Gastroesophageal sphincter (tissue), 4 donors: ENCODE results near the gene BRINP1. TPM values are rescaled to one million over a fixed set of nuclear protein-coding genes. Genes with fewer than 3 reads are reported as not detected.

Source experiments
- ATAC-seq: fragments of 150-250 bp; one replicate; pipeline ENCODE4 v1.9.1; 2016; ENCODE audit warnings: mild to moderate bottlenecking, moderate library complexity
- H3K27ac ChIP-seq, 4 donors: fragments of 200-600 bp; sonication (generic) in 3 of 4; 1 replicate in 3 of 4; 2 replicates in 1 of 4; pipeline ENCODE4 v1.5.1; 2016 to 2019
- H3K27me3 ChIP-seq: fragments of 200-600 bp; sonication (generic); one replicate; pipeline ENCODE4 v1.5.1; 2019
- H3K36me3 ChIP-seq, 2 donors: fragments of 200-600 bp; sonication (generic); one replicate each; pipeline ENCODE4 v1.5.1; 2019; ENCODE audit warnings: control low read depth in 1 of 2
- H3K4me1 ChIP-seq, 3 donors: fragments of 200-600 bp; sonication (generic); 1 replicate in 2 of 3; 2 replicates in 1 of 3; pipeline ENCODE4 v1.5.1; 2016 to 2019; ENCODE audit warnings: control low read depth in 2 of 3
- H3K4me3 ChIP-seq, 2 donors: fragments of 200-600 bp; sonication (generic); one replicate each; pipeline ENCODE4 v1.5.1; 2019; ENCODE audit warnings: mild to moderate bottlenecking in 1 of 2, moderate library complexity in 1 of 2
- H3K9me3 ChIP-seq, 3 donors: fragments of 200-600 bp; sonication (generic); one replicate each; pipeline ENCODE4 v1.5.1; 2017 to 2019; ENCODE audit warnings: control low read depth in 2 of 3
- CTCF ChIP-seq, 4 experiments: fragments of 200-600 bp in 2 of 4; fragments of 450-650 bp in 2 of 4; sonication (generic) in 1 of 4; IDR thresholded peaks; one replicate each; pipeline ENCODE4 v1.5.1; 2017 to 2019; ENCODE audit warnings: antibody characterized with exemption in 4 of 4, mild to moderate bottlenecking in 2 of 4, moderate library complexity in 2 of 4
- EP300 ChIP-seq: sonication (generic); formaldehyde crosslinking; IDR thresholded peaks from one replicate; pipeline ENCODE4 v1.6.1; 2017; ENCODE audit warnings: antibody characterized with exemption, mild to moderate bottlenecking
- POLR2A ChIP-seq, 2 donors: fragments of 450-650 bp; IDR thresholded peaks; one replicate each; pipeline ENCODE4 v1.6.1; 2017; ENCODE audit warnings: antibody characterized with exemption in 2 of 2, mild to moderate bottlenecking in 2 of 2, moderate library complexity in 1 of 2
- POLR2AphosphoS5 ChIP-seq: sonication (generic); formaldehyde crosslinking; IDR thresholded peaks from one replicate; pipeline ENCODE4 v1.6.1; 2017; ENCODE audit warnings: antibody characterized with exemption
- WGBS, 2 donors: methylation state at CpG; one replicate each; pipeline ENCODE4 v1.1.5; 2018; ENCODE audit warnings: low coverage in 1 of 2; 5-methylcytosine and 5-hydroxymethylcytosine counted together
- total RNA-seq, 4 donors: library from RNA; depleted of rRNA; stranded (reverse); fragments of >200 nt; gene quantifications; one replicate each; pipeline ENCODE4 v1.1.0, GENCODE V29; 2016

Gene BRINP1
- total RNA-seq, 4 donors from 2014 or later, result 0.27 TPM; not detected in 3

- Histone ChIP-seq H3K27ac (no peak overlapping the region), H3K36me3 (no peaks in the 10 kb centered on the region), H3K9me3 (no peaks in the 10 kb centered on the region), H3K27me3 (peaks cover 9% of the 10 kb centered on the region), H3K4me1 (no peaks in the 10 kb centered on the region), H3K4me3 (no peak overlapping the region)
- 90% methylated on average over 4 of the region's 16 CpGs; no CpG with 5 or more reads in 1 of the 2 donors for WGBS, 2 donors
- no peak for TF ChIP-seq POLR2AphosphoS5
- no peak for TF ChIP-seq EP300
- TF ChIP-seq CTCF (IDR thresholded peaks at IDR 0.05), result no peak
- no peak for TF ChIP-seq POLR2A (IDR thresholded peaks at IDR 0.05)
- ATAC-seq, result no peak
These were observed 201.4 kb downstream of the BRINP1 start for GRCh38 chr9:119167876-119168275.

- Histone ChIP-seq H3K4me3 (no peak overlapping the region), H3K9me3 (no peaks in the 10 kb centered on the region), H3K4me1 (no peaks in the 10 kb centered on the region), H3K36me3 (no peaks in the 10 kb centered on the region), H3K27me3 (peaks cover 9% of the 10 kb centered on the region), H3K27ac (no peak overlapping the region)
- ATAC-seq, result no peak
- 84 to 100% methylated on average over 5 to 8 of the region's 21 CpGs for WGBS, 2 donors
- TF ChIP-seq CTCF (IDR thresholded peaks at IDR 0.05) (no peak), POLR2AphosphoS5 (no peak), POLR2A (IDR thresholded peaks at IDR 0.05) (no peak), EP300 (no peak)
These were observed 202.0 kb downstream of the BRINP1 start for GRCh38 chr9:119167267-119167666.

GRCh38 chr9:119166096-119166495, 203.1 kb downstream of the BRINP1 start:
- Histone ChIP-seq H3K27ac (no peak overlapping the region), H3K9me3 (no peaks in the 10 kb centered on the region), H3K36me3 (no peaks in the 10 kb centered on the region), H3K27me3 (peaks cover 9% of the 10 kb centered on the region), H3K4me1 (no peaks in the 10 kb centered on the region), H3K4me3 (no peak overlapping the region)
- ATAC-seq, result no peak
- no peak for TF ChIP-seq POLR2AphosphoS5
- TF ChIP-seq EP300, result no peak
- TF ChIP-seq CTCF (IDR thresholded peaks at IDR 0.05), result no peak
- TF ChIP-seq POLR2A (IDR thresholded peaks at IDR 0.05), result no peak

- peaks cover 9% of the 10 kb centered on the region for H3K27me3 ChIP-seq
- no peak overlapping the region for H3K4me3 ChIP-seq
- H3K27ac ChIP-seq, result no peak overlapping the region
- no peak for TF ChIP-seq POLR2AphosphoS5
- TF ChIP-seq EP300, result no peak
- no peak for TF ChIP-seq CTCF (IDR thresholded peaks at IDR 0.05)
- TF ChIP-seq POLR2A (IDR thresholded peaks at IDR 0.05), result no peak
- H3K9me3 ChIP-seq, result no peaks in the 10 kb centered on the region
- WGBS, 2 donors, result 73% methylated on average over 1 of the region's 1 CpG; no CpG with 5 or more reads in 1 of the 2 donors
- H3K4me1 ChIP-seq, result no peaks in the 10 kb centered on the region
- H3K36me3 ChIP-seq, result no peaks in the 10 kb centered on the region
- ATAC-seq, result no peak
These were observed 204.1 kb downstream of the BRINP1 start for GRCh38 chr9:119165131-119165530.

GRCh38 chr9:119164716-119165115, 204.5 kb downstream of the BRINP1 start:
- Histone ChIP-seq H3K27me3 (peaks cover 9% of the 10 kb centered on the region), H3K36me3 (no peaks in the 10 kb centered on the region), H3K27ac (no peak overlapping the region), H3K4me1 (no peaks in the 10 kb centered on the region), H3K4me3 (no peak overlapping the region), H3K9me3 (no peaks in the 10 kb centered on the region)
- no peak for TF ChIP-seq POLR2AphosphoS5
- TF ChIP-seq CTCF (IDR thresholded peaks at IDR 0.05), result no peak
- TF ChIP-seq EP300, result no peak
- TF ChIP-seq POLR2A (IDR thresholded peaks at IDR 0.05), result no peak
- ATAC-seq, result no peak
